Measurements from ENCODE around the gene ROCK1. TPM values are rescaled to one million over a fixed set of nuclear protein-coding genes. Genes with fewer than 3 reads are reported as not detected.
A peak's percentile ranks its signal among the peaks of the same experiment; 100 is the strongest.

Gene ROCK1
- total RNA-seq, 1 donor from 2014 or later: 36.4 TPM

DNA sequence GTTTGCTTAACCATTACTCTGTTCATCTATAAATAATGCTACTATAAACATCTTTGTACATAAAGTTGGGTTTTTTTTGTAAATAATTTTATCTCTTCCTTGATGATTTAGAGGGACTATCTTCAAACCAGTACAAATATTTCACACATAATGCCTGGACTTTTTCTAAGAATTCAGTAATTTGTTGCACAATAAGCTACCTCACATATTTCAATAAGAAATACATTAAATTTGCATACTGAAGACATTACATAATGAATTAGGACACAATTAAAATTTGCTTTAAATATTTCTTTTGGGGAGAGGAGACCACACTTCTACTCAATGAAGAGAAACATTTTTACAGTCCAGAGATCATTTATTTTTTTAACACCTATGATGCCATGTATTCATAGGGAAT is 7.2 kb upstream of the ROCK1 start:
- no peak for DNase-seq (ENCODE audit: low read depth, low spot score)
- no peak overlapping the region for H3K4me3 Mint-ChIP-seq
- no peaks in the 10 kb centered on the region for H3K9me3 Mint-ChIP-seq
- no peak overlapping the region for H3K27ac Mint-ChIP-seq (ENCODE audit: unreplicated experiment)
- H3K4me1 Mint-ChIP-seq: no peaks in the 10 kb centered on the region
- H3K36me3 Mint-ChIP-seq (ENCODE audit: low read depth): no peaks in the 10 kb centered on the region
- peaks cover 22% of the 10 kb centered on the region for H3K27me3 Mint-ChIP-seq (ENCODE audit: low read depth)
- no peak for TF ChIP-seq CTCF (conservative IDR thresholded peaks at IDR 0.05)

- no peaks in the 10 kb centered on the region for H3K36me3 Mint-ChIP-seq (ENCODE audit: low read depth)
- H3K27ac Mint-ChIP-seq (ENCODE audit: unreplicated experiment): no peak overlapping the region
- peaks cover under 1% of the 10 kb centered on the region for H3K4me1 Mint-ChIP-seq
Observed at GRCh38 chr18:21117409-21118131, 6.0 kb upstream of the ROCK1 start.

DNA sequence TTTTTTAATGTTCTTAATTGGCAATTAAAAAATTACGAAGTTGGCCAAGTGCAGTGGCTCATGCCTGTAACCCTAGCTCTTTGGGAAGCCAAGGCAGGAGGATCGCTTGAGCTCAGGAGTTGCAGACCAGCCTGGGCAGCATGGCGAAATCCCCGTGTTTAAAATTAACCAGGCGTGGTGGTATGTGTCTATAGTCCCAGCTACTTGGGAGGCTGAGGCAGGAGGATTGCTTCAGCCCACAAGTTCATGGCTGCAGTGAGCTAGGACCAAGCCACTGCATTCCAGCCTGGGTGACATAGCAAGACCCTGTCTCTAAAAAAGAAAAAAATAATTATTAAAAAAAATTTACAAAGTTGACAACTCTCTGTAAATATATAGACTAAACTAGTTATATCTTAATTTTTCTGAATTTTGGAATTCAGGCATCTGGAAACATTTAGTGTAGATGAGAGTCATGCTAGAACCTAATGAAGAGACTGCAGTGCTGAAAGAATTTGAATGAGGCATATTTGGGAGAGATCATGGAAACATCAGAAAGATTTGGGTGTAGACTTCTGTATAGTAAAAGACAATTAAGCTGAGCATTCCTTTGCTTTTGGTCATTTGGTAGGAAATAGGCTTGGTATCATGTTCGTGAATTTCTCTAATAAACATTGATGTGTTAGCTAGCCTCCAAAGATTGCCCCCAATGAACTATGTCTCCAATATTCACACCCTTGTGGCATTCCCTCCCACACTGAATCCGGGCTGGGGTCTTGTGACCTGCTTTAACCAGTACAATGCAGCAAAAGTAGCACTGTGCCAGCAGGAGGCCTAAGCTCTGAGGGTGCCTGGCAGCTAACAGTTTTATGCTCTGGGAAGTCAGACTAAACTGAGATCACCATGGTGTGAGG is 4.2 kb upstream of the ROCK1 start:
- H3K9me3 Mint-ChIP-seq: no peaks in the 10 kb centered on the region
- no peak for TF ChIP-seq CTCF (conservative IDR thresholded peaks at IDR 0.05)
- peaks cover 7% of the 10 kb centered on the region for H3K4me1 Mint-ChIP-seq
- H3K27ac Mint-ChIP-seq (ENCODE audit: unreplicated experiment): no peak overlapping the region
- H3K27me3 Mint-ChIP-seq (ENCODE audit: low read depth): peaks cover 30% of the 10 kb centered on the region
- no peak for DNase-seq (ENCODE audit: low read depth, low spot score)
- no peak overlapping the region for H3K4me3 Mint-ChIP-seq
- no peaks in the 10 kb centered on the region for H3K36me3 Mint-ChIP-seq (ENCODE audit: low read depth)

More at GRCh38 chr18:21117409-21118131, 6.0 kb upstream of the ROCK1 start:
- DNase-seq (ENCODE audit: low read depth, low spot score): no peak
- Mint-ChIP-seq H3K9me3 (no peaks in the 10 kb centered on the region), H3K4me3 (no peak overlapping the region), H3K27me3 (ENCODE audit: low read depth) (peaks cover 23% of the 10 kb centered on the region)
- TF ChIP-seq CTCF (conservative IDR thresholded peaks at IDR 0.05): no peak

- Mint-ChIP-seq H3K9me3 (no peaks in the 10 kb centered on the region), H3K4me3 (no peak overlapping the region), H3K27ac (ENCODE audit: unreplicated experiment) (no peak overlapping the region), H3K36me3 (ENCODE audit: low read depth) (no peaks in the 10 kb centered on the region), H3K27me3 (ENCODE audit: low read depth) (peaks cover 14% of the 10 kb centered on the region), H3K4me1 (peaks cover 7% of the 10 kb centered on the region)
- TF ChIP-seq CTCF (conservative IDR thresholded peaks at IDR 0.05): no peak
- no peak for DNase-seq (ENCODE audit: low read depth, low spot score)
Observed at GRCh38 chr18:21112543-21113105, 1.0 kb upstream of the ROCK1 start.

DNA sequence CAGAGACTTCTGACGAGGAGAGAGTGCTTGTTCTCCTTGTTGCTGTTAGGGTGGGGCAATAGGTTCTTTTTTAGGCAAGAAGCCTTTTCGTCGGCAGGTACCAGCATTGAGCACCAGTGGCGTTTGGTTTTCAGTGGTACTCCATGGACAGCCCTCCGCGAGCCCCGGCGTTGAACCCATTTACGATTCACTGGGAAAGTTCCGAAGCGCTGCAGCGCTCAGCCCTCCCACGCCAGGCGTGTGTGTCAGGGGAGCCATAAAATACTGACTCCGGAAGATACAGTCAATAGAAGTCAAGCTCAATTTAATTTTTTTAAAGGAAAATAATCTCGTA is 494 bp upstream of the ROCK1 start:
- TF ChIP-seq CTCF (conservative IDR thresholded peaks at IDR 0.05): no peak
- H3K27me3 Mint-ChIP-seq (ENCODE audit: low read depth): peaks cover 10% of the 10 kb centered on the region
- H3K4me1 Mint-ChIP-seq: peaks cover 11% of the 10 kb centered on the region
- DNase-seq (ENCODE audit: low read depth, low spot score): no peak
- no peaks in the 10 kb centered on the region for H3K9me3 Mint-ChIP-seq
- H3K27ac Mint-ChIP-seq (ENCODE audit: unreplicated experiment): peak overlapping the region; percentile 35
- peaks cover 4% of the 10 kb centered on the region for H3K36me3 Mint-ChIP-seq (ENCODE audit: low read depth)
- H3K4me3 Mint-ChIP-seq: no peak overlapping the region
